ENCODE results near the gene NAPSA.
"Not testable (repeated sequence)": the region's sequence is repeated elsewhere in the genome, so short reads cannot be mapped to it uniquely, and the experiment has no call there.

The NAPSA gene

DNA sequence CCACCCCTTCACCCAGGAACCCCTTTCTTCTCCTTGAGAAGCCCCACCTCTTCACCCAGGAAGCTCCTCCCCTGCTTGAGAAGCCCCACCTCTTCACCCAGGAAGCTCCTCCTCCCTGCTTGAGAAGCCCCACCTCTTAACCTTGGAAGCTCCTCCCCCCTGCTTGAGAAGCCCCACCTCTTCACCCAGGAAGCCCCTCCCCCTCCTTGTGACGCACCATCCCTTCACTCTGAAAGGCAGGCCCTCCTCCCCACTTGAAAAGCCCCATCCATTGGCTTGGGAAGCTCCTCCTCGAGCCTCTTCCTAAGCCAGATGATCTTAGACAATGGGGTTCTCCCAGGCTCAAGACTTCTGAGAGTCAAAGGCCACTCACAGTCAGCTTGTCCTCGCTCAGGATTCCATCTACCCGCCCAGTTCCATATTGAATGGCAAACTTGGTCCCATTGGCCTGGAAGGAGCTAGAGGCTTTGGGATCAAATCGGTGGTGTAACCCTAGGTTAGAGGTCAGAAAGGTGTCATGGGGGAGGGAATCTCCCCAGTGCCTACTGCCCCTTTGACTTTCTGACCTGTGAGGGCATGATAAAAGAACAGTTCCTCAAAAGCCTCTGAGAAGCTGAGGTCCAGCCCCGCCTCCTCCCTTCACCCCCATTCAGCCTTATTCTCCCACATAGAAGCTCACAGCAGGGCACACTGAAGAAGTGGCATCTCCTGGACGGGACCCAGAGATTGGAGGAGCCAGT, 4.0 kb downstream of the NAPSA start:
- H3K4me3 ChIP-seq (ENCODE audit: low read depth, low read length): no peak overlapping the region

DNA sequence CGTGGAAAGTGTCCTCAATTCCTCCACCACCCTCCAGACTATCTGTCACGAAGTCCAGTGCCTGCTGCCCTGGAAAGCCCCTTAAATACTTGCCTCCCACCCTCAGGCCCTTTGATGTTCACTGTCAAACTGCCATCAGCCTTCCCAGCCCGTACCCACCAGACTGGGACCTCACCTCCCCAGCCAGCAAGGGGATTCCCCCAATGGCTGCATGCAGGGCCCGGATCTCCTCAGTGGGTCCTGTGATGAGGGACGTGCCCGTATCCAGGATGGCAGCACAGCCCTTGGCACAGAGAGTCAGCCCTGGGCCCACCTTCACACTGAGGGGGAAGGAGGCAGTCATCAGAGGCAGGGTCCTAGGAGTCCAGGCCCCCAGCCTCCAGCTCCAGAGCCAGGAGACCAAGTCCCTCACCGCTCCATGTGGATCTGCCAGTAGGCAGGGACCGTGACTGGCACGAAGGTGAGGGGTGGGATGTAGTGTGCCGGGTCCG, 6.1 kb downstream of the NAPSA start:
- H3K4me3 ChIP-seq (ENCODE audit: low read depth, low read length): no peak overlapping the region

DNA sequence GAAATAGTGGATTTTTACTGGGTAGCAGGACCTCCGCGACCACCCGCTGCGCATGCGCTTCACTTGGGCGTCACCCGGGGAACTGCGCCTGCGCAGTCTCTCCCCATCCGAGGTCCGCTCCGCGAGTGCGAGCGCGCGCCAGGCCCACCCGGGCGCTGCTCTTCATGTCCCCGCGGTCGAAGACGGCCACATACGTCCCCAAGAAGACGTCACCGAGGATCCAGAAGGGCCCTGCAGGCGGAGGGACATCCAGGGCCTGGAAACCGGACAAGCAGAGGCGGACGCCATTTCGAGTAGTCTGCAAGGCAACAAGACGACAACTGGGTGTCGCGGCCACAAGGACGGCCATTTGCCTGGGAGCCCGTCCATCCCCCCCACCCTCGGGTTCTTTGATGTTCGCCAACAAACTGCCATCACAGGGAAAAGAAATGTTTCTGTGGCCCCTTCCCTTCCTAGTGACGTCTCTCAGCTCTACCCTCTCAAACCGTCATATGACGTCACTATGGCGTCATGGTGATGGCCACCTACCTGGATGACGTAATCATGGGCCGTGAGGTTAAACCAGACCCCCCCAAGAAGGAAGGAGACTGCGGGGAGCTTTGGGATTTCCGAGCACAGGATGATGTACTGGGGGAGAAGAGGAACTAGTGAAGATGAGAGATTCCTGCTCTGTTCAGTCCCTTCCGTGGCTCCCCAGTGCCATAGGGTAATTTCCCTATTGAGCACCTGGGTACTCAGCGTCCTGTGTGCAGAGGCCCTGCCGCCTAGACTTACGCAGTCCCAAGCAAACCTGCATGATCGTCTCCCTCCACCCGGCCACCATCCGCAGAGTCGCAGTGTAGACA, 6.7 kb downstream of the NAPSA start:
- no peak overlapping the region for H3K4me3 ChIP-seq (ENCODE audit: low read depth, low read length)

DNA sequence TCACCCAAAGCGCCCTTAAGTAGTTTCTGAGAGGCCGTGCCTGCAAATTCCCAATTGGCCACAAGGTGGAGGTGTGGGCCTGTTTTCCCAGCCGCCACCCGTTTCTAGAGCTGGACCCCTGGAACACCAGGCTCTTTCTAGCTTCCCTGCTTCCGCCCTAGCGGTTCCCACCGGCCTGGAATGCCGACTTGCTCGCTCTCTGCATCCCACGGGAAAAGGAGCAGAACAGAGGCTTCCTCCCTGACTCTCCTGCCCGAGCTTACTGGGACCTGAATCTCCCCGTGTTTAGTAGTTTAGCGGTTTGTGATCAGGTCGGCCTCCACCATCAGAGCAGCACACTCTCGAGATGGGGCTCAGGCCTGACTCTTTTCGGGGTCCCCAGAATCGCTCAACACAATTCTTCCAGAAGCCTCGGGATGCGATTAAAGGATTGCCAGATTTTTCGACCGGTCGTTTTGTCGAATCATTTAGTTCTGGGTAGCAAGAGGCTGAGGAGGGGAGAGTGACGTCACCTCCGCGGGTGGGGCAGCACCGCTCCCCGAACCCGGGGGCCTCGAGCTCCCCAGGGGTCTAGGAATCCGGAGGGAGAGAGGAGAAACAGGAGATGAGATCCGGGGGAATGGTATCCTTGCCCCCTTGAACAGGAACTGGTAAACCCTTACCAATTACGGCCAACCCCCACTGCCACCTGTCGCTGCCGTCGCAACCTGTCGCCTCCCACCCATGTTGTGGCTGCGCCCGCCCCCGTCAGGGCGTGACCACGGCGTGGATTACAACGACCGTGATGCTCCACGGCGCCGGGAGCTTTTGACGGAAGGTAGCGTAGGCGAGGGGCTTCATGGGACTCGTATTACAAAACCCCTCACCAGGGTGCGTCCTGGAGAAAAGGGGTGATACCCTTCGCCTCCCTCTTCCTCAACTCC, 8.0 kb downstream of the NAPSA start:
- no peak overlapping the region for H3K4me3 ChIP-seq (ENCODE audit: low read depth, low read length)

DNA sequence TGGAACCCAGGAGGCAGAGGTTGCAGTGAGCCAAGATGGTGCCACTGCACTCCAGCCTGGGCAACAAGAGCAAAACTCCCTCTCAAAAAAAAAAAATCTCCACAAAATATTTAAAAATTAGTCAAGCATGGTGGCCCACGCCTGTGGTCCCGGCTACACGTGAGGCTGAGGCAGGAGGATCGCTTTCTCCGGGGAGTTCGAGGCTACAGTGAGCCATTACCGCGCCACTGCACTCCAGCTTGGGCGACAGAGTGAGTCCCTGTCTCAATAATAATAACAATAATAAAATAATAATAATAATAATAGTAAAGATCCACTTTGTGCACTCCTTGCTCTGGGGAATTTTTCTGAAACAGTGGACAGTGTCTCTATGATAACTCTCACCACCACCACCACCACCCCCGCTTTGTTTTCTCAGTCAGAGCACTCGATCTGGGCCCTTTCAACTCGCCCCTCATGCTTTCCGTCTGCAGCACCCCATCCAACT, 8.7 kb downstream of the NAPSA start:
- H3K4me3 ChIP-seq (ENCODE audit: low read depth, low read length): no peak overlapping the region

DNA sequence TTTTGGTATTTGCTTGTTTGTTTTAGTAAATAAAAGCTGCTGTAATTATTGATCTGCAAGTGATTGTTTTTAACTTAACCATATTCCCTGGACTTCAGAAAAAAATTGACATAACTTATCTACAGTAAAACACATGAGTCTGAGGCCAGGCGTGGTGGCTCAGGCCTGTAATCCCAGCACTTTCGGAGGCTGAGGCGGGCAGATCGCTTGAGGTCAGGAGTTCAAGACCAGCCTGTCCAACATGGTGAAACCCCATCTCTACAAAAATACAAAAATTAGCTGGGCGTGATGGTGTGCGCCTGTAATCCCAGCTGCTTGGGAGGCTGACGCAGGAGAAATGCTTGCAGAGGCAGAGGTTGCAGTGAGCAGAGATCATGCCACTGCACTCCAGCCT, 12.0 kb downstream of the NAPSA start:
- H3K4me3 ChIP-seq (ENCODE audit: low read depth, low read length): not testable (repeated sequence)

DNA sequence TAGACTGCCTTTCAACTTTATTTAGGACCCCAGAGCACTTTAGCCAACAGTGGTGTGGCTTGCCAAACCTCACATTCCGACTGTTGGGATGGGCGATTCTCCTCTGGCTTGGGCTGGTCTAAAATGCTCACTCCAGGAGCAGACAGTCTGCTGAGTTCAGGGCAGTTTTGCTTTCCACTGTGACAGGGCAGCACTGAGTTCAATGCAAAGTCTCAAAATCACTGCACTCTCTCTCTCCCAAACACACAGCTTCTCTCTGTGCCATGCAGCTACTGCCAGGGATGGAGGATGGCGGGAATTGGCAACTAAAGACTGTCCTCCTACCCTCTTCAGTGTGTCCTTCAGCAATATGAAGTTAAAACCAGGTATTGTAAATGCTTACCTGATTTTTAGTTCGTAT, 13.2 kb downstream of the NAPSA start:
- no peak overlapping the region for H3K4me3 ChIP-seq (ENCODE audit: low read depth, low read length)

DNA sequence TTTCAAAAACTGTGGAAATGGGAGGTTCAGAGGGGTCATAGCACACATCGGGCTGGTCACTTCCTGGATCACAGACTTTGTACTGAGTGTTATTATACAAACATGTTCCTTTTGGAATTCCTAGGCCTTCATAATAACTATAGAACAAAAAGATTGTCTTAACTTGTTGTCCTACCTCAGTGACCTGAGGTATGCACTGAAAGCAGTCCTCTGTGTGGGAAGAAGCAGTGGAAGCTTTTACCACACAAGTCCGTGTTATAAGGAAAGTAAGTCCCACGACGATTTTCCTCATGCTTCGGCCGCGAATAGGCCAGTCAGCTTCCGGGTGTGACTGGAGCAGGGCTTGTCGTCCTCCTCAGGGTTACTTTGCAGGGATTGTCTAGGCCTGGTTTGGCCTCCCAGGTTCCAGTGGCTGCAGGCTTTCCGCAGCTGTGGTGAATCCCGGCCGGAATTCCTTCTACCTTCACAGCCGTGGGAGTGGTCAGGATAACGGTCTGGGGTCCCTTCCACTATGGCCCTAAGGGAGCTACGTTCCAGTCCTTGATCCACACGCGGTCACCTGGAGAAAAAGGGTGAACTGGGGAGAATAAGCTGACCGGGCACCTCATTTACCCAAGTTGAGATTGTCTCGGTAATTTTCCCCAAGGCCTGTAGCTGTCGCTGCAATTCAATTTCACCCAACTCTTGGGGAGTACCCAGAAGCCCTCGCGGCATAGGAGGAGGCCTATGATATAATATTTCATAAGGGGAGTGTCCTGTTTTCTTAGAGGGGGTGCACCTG, 16.0 kb downstream of the NAPSA start:
- H3K4me3 ChIP-seq (ENCODE audit: low read depth, low read length): no peak overlapping the region

DNA sequence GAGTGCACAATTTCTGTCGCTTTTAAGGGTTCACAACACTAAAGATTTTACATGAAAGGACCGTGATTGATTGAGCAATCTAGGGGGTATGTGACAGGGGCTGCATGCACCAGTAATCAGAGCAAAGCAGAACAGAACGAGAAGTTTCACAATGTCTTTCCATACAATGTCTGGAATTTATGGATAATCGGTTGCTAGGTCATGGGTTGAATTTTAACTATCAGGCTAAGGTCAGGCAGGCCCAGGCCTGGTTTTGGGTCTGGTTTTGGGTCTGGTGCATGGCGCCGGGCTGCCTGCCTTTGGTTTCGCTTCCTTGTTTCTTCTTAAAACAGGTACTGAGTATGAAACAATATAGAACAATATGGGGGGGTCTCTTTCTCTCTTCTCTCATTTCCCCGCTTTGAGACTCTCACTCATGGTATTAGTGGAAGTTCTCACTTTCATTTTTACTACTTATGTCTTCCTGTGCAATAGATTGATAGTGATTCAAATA, 18.3 kb downstream of the NAPSA start:
- H3K4me3 ChIP-seq (ENCODE audit: low read depth, low read length): not testable (repeated sequence)

DNA sequence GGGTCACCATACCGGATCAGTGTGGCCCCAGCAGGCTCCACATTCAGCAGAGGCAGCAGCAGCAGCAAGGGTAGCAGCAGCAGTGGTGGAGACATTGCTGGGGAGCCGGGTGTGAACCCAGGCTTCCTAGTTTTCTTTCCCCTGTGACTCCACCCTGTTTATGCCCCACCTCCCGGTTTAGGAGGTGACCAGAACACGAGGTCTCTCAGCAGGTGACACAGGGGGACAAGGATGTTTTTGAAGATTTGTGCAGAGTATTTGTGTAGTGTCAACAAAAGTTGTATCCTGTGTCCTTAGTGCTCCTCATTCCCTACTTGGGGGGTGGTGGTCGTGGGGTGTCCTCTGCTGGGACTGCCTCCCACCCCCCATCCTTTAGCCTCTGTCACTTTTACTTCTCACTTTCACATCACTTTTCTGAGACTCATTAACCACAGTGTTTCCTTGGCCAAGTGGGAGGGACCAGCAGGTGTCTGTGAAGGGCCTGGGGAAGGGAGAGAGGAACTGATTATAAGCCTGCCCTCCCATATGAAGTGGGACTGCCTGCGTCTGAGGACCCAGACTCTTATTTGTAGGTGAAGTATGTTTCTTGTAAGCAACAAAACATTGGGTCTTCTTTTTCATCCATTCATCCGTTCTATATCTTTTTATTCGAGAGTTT, 20.6 kb downstream of the NAPSA start:
- H3K4me3 ChIP-seq (ENCODE audit: low read depth, low read length): no peak overlapping the region

DNA sequence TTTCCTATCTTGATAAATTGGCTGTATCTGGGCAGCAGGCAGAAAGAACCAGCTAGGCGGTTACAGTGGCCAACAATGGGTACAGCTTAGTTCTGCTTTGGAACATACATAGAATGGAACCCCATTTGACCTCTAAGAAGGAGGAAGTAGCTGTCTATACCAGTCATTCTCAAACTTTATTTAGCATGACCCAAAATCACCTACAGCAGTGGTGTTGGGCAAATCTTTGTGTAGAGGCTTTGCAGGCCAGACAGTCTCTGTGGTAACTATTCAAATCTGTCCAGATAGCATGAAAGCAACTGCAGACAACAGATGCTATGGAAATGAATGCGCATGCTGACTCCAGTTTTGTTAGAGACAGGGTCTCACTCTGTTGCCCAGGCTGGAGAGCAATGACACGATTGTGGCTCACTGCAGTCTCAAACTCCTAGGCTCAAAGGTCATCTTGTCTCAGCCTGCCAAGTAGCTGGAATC, 24.3 kb downstream of the NAPSA start:
- no peak overlapping the region for H3K4me3 ChIP-seq (ENCODE audit: low read depth, low read length)

DNA sequence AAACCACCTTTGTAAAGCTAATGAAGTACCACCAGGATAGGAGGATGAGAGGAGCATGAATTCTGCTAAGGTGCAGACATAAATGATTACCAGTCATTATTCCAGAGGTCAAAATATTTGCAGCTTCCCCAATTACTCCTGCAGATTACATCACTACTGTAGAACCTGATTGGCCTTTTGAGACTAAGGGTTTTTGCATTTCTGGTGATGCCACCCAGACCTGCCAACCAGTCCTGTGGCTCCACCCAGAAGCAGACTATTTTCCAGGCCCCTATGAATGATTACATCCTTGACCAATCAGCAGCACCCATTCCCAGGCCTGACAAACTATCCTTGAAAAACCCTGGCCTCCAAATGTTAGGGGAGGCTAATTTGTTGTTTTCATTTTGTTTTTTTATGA, 25.1 kb downstream of the NAPSA start:
- H3K4me3 ChIP-seq (ENCODE audit: low read depth, low read length): no peak overlapping the region

DNA sequence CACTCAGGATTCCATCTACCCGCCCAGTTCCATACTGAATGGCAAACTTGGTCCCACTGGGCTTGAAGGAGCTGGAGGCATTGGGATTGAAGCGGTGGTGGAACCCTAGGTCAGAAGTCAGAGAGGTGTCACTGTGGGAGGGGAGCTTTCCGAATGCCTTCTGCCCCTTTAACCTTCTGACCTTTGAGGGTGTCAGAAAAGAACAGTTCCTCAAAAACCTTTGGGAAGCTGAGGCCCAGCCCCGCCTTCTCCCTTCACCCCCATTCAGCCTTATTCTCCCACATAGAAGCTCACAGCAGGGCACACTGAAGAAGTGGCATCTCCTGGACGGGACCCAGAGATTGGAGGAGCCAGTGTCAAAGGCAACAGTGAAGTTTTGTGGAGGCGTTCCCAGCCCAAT, 28.4 kb downstream of the NAPSA start:
- not testable (repeated sequence) for H3K4me3 ChIP-seq (ENCODE audit: low read depth, low read length)

DNA sequence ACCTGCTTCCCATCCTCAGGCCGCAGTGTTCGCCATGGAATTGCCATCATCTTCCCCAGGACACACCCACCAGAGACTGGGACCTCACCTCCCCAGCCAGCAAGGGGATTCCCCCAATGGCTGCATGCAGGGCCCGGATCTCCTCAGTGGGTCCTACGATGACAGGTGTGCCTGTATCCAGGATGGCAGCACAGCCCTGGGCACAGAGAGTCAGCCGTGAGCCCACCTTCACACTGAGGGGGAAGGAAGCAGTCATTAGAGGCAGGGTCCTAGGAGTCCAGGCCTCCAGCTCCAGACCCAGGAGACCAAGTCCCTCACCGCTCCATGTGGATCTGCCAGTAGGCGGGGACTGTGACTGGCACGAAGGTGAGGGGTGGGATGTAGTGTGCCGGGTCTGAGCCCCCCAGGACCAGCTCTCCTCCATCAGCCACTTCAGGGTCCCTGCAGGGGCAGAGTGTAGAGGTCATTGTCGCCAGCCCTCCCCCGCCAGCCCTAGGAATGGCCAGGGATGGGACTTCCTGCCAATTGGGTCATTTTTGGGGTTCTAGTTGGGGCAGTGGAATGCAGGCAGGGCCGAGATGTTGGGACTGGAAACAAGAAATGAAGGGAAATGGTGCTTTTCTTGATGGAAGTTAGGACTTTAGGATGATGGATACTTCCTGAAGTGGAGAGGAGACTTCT, 30.6 kb downstream of the NAPSA start:
- H3K4me3 ChIP-seq (ENCODE audit: low read depth, low read length): no peak overlapping the region

DNA sequence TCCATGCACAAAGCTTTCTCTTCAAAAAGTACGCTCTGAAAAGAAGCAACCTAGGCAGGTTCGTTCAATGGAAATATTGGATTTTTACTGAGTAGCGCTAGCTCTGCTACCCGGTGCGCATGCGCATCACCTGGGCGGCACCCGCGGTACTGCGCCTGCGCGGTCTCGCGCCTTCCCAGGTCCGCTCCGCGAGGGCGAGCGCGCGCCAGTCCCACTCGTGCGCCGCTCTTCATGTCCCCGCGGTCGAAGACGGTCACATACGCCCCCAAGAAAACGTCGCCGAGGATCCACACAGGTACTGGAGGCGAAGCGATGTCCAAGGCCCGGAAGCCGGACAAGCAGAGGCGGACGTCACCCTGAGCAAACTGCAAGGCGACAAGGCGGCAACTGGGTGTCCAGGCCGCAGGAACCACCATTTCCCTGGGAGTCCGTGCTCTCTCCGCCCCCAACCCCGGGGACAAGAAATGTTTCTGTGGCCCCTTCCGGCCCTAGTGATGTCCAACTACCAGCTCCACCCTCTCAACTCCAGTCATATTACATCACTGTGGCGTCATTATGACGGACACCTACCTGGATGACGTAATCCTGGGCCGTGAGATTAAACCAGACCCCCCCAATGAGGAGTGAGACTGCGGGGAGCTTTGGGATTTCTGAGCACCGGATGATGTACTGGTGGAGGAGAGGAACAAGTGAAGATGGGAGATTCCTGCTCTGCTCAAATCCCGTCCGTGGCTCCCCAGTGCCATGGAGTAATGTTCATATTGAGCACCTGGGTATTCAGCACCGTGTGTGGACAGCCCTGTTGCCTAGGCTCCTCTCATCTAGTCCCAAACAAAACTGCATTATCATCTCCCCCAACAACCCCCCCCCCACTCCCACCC, 31.5 kb downstream of the NAPSA start:
- peak overlapping the region; percentile 69 for H3K4me3 ChIP-seq (ENCODE audit: low read depth, low read length)

DNA sequence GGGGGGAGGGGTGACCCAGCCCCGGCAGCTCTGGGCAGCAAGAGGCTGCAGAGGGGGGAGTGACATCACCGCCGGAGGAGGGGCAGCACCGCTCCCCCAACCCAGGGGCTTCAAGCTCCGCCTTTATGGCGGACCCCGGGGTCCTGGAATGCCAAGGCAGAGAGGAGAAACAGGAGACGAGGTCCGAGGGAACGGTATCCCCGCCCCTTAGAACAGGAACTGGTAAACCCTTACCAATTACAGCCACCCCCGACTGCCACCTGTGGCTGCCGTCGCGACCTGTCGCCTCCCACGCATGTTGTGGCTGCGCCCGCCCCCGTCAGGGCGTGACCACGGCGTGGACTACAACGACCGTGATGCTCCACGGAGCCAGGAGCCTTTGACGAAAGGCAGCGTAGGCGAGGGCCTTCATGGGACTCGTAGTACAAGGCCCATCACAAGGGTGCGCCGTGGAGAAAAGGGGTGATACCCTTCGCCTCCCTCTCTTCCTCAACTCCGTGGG, 32.2 kb downstream of the NAPSA start:
- H3K4me3 ChIP-seq (ENCODE audit: low read depth, low read length): peak overlapping the region; percentile 69

DNA sequence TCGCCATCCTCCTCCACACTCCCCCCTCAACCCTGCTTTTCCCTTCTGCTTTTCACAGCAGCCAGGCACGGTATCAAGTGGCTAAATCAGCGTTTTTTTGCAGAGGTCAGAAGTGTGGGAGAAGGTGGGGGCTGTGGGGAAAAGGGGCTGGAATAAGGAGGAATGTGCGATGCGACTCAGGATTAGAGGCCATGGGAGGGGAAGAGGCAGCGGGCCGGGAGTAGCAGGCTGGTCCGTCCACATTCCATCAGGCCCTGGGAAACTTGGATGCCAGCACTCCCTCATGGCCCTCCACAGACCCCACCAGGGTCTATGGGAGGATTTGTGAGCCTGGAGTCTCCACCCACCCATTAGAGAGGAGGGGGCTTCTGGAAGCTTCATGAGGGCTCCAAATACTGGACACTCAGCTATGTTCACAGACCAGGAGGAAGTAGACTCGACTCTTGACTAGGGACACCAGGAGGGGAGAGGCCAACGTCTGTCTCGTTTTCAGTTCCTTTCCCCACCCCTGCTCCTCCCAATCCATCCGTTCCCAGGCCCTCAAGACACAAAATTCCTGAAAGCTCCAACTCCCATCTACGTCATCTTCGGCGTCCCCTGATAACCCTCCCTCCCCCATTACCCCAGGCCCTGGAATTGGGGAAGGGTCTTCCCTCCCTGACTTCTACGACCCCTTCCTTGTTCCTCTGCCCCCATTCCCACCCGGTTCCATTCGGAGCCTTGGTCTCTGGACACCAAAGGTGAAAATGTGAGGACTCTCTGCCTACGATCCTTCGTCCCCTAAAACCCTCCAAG, 33.0 kb downstream of the NAPSA start:
- peak overlapping the region; percentile 63 for H3K4me3 ChIP-seq (ENCODE audit: low read depth, low read length)
